Mesodermal cell (in vitro differentiated cells): ENCODE results near the gene TUBE1.

ENCODE experiments used
- H3K27ac ChIP-seq: 2 replicates; pipeline ENCODE4 v1.7.0; 2013; ENCODE audit warnings: mild to moderate bottlenecking, low read depth, low read length, moderate library complexity; ENCODE audit not compliant: severe bottlenecking
- H3K36me3 ChIP-seq: 2 replicates; pipeline ENCODE4 v1.7.1; 2013; ENCODE audit warnings: mild to moderate bottlenecking, low read length, moderate library complexity; ENCODE audit not compliant: control insufficient read depth, insufficient read depth
- H3K4me1 ChIP-seq: one replicate; pipeline ENCODE4 v1.7.1; 2013; ENCODE audit warnings: mild to moderate bottlenecking, low read length; ENCODE audit not compliant: insufficient read depth, control insufficient read depth, poor library complexity, severe bottlenecking
- H3K4me3 ChIP-seq: 2 replicates; pipeline ENCODE4 v1.7.0; 2013; ENCODE audit warnings: low read length, control low read depth, mild to moderate bottlenecking; ENCODE audit not compliant: insufficient read depth, poor library complexity, severe bottlenecking; ENCODE audit errors: extremely low read depth
- H3K9me3 ChIP-seq: 2 replicates; pipeline ENCODE4 v1.7.1; 2013; ENCODE audit warnings: mild to moderate bottlenecking, low read length, moderate library complexity; ENCODE audit not compliant: control insufficient read depth
- WGBS, 2 experiments: methylation state at CpG; one replicate each; pipeline ENCODE4 v1.1.5; 2013; ENCODE audit warnings: missing lambda C conversion rate in 2 of 2; ENCODE audit not compliant: insufficient coverage in 2 of 2; 5-methylcytosine and 5-hydroxymethylcytosine counted together

TUBE1 gene

DNA sequence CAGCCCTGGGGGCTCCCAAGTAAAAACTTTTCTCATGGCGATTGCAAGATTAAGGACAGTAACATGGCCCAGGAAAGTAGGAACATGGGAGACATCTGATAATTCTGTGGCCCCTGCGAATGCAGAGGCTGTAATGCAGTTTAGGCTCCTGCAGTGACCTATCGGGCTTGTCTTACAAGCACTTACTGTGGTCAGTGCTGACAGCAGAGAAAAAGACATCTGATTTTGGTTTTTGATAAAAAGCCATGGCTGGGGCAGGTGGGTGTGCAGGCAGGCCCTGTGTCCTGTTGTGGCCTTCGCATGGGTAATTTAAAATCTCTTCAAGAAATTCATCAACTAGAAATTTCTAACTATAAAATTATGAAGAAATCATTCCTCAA lies 52.7 kb downstream of the TUBE1 start:
- Histone ChIP-seq H3K4me3 (no peak overlapping the region), H3K36me3 (no peaks in the 10 kb centered on the region), H3K9me3 (no peaks in the 10 kb centered on the region), H3K27ac (no peak overlapping the region), H3K4me1 (peaks cover 19% of the 10 kb centered on the region)
- 89 to 90% methylated on average over 3 of the region's 4 CpGs for WGBS, 2 experiments

DNA sequence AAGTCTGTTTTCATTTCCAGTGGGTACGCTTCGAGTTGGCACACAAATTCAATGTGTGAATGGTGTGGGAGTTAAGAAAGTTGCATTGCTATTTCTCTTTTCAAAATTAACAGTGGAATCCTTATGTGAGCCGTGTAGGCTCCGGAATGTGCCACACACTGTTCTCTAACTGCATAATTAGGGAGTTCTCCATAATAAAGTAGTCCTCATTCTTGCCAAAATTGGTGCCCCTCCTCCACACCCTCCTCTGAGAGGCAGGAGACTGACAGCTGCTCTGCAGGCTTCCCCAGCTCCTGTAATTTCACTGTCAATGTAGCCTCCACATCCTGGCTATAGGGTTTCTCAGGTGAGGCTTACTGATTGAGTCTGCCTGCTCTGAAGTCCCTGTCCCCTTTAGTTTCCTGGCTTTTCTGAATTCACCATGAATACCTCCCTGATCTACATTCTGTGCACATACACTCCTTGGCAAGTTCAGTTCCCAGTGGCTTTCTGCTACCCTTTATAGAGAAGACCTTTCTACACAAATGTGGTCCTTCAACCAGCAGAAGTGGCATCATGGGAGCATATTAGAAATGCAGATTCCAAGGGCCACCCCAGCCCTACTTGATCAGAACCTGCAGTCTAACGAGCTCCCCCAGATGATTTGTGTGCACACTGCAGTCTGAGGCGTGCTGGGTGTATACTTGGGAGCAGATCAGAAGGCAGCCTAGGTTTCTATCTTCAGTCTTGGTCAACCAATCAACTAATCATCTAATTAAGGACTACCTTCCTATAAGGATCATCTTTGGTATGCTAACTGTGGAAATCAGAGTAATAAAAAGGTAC lies 53.3 kb downstream of the TUBE1 start:
- Histone ChIP-seq H3K4me1 (peaks cover 15% of the 10 kb centered on the region), H3K4me3 (no peak overlapping the region), H3K36me3 (no peaks in the 10 kb centered on the region), H3K9me3 (no peaks in the 10 kb centered on the region), H3K27ac (no peak overlapping the region)
- 61 to 68% methylated on average over 2 to 3 of the region's 6 CpGs for WGBS, 2 experiments

- Histone ChIP-seq H3K4me1 (peaks cover 3% of the 10 kb centered on the region), H3K9me3 (no peaks in the 10 kb centered on the region), H3K36me3 (no peaks in the 10 kb centered on the region), H3K4me3 (no peak overlapping the region), H3K27ac (no peak overlapping the region)
- 74 to 83% methylated on average over 3 to 6 of the region's 6 CpGs for WGBS, 2 experiments
Observed at GRCh38 chr6:112032728-112033127, 54.6 kb downstream of the TUBE1 start.

- no peaks in the 10 kb centered on the region for H3K4me1 ChIP-seq
- H3K4me3 ChIP-seq = no peak overlapping the region
- H3K9me3 ChIP-seq = no peaks in the 10 kb centered on the region
- whole genome bisulfite sequencing, 2 experiments = 90 to 95% methylated on average over 4 of the region's 6 CpGs
- no peaks in the 10 kb centered on the region for H3K36me3 ChIP-seq
- H3K27ac ChIP-seq = no peak overlapping the region
Observed at GRCh38 chr6:112031960-112032359, 55.3 kb downstream of the TUBE1 start.

- 83% methylated on average over 2 of the region's 3 CpGs; no CpG with 5 or more reads in 1 of the 2 experiments for WGBS, 2 experiments
- Histone ChIP-seq H3K9me3 (no peaks in the 10 kb centered on the region), H3K27ac (no peak overlapping the region), H3K36me3 (no peaks in the 10 kb centered on the region), H3K4me3 (no peak overlapping the region), H3K4me1 (no peaks in the 10 kb centered on the region)
Observed at GRCh38 chr6:112030961-112031660, 56.2 kb downstream of the TUBE1 start.

DNA sequence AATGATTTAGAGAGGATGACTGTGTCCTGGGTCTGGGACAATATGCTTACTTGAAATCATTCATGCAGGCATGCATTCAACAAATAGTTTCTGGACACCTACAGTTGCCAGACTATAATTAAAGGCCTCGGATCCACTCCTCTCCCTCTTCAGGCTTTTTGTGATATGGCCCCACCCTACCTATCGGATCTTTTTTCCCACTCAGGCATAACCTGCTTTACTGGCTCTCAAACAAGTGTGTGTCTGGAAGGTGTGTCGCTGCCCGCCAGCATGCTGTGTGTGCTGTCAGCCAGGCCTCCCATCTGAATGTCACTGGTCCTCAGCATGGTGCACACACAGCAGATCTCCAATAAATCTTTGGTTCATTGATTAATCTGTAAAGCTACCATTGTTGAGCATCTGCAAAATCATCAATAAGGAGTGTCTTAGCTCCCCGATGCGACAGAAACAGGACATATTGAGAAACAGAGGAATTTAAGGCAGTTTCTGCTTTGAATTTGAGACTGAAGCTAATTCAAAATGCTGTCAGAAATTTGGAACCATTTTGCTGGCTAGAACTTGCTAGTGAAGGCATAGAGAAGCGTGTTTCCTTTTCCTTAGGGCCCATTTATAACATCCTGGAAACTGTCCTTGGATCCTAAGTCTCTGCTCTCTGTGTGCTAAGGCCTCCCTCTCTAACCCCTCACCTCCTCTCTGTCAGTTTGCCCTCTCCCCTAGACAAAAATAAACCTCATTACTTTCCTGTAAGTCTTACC lies 56.9 kb downstream of the TUBE1 start:
- no peak overlapping the region for H3K4me3 ChIP-seq
- no peaks in the 10 kb centered on the region for H3K4me1 ChIP-seq
- WGBS, 2 experiments = 89 to 95% methylated on average over 6 of the region's 7 CpGs
- no peaks in the 10 kb centered on the region for H3K9me3 ChIP-seq
- no peaks in the 10 kb centered on the region for H3K36me3 ChIP-seq
- H3K27ac ChIP-seq = no peak overlapping the region

DNA sequence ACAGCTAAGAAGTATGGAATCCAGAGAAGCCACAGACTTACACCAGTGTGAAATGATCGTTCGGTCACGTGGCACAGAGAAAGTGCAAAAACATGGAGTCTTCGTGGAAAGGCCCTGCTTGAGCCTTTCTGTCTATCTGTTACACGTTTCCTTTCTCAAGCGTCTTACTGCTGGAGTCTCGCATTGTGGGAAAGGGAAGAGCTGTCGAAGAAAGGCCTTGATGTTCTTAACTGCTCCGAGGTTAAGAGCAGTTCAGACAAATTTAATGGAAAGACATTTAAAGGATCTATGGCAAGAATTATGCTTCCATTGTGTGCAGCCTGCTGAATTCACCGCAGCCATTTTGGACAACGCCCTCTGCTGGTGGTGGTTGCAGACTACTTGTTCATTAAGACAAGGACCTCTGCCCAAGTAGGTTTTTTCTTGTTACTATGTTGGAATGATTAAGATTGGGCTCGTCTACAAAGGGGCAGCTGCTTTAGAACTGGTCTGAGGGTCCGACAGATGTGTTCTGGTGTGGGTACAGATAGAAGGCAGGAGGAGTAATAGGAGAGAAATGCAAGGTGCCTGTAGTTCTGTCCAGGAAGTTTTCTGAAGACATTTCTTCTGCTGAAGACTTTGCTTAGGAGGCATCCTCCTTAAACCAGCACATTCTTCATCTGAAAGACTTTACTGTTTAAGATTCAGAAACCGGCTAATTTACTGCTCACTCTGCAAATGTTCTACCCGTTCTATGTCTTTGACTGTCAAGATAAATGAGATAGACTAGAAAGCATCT lies 58.0 kb downstream of the TUBE1 start:
- Histone ChIP-seq H3K4me1 (no peaks in the 10 kb centered on the region), H3K4me3 (no peak overlapping the region), H3K27ac (no peak overlapping the region), H3K9me3 (peaks cover 1% of the 10 kb centered on the region), H3K36me3 (no peaks in the 10 kb centered on the region)
- WGBS, 2 experiments = 65% methylated on average over 12 to 15 of the region's 15 CpGs

DNA sequence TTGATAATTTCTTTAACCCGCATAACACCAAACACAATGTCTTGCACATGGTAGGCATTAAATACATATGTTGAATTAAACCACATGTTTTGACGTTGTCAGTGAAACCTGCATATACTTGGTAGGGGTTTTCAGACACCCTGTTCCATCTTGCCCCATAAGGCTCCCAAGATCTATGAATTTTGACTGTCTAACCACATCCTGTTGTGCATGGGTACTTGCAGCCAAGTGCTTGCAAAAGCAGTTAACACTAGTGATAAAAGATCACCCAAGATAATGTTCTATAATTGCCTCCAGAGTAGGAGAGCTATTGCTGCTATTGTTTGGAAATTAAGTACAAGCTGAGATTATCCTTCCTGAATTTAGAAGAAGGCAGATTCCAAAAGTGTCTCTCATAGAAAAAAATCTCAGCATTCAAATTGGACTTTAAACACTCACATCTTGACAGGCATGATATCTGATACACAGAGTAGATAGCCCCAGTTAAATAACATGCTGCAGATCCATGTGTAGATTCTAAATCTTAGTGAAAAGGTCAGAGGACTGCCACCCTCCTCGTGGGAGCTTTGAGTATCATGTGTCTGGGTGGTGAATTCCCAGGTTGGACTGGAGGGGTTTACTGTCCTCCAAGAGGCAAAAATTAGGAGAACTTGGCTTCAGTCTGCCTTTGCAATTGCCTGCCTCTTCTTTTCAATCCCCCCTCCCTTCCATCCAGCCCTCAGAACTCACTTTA lies 59.2 kb downstream of the TUBE1 start:
- no peaks in the 10 kb centered on the region for H3K4me1 ChIP-seq
- H3K4me3 ChIP-seq = no peak overlapping the region
- H3K27ac ChIP-seq = no peak overlapping the region
- 80% methylated on average over 1 of the region's 3 CpGs; no CpG with 5 or more reads in 1 of the 2 experiments for WGBS, 2 experiments
- peaks cover 10% of the 10 kb centered on the region for H3K9me3 ChIP-seq
- H3K36me3 ChIP-seq = no peaks in the 10 kb centered on the region

- Histone ChIP-seq H3K9me3 (peaks cover 10% of the 10 kb centered on the region), H3K4me3 (no peak overlapping the region), H3K4me1 (no peaks in the 10 kb centered on the region), H3K27ac (no peak overlapping the region), H3K36me3 (no peaks in the 10 kb centered on the region)
- 86 to 100% methylated on average over 3 of the region's 4 CpGs for WGBS, 2 experiments
Observed at GRCh38 chr6:112026933-112027332, 60.3 kb downstream of the TUBE1 start.

DNA sequence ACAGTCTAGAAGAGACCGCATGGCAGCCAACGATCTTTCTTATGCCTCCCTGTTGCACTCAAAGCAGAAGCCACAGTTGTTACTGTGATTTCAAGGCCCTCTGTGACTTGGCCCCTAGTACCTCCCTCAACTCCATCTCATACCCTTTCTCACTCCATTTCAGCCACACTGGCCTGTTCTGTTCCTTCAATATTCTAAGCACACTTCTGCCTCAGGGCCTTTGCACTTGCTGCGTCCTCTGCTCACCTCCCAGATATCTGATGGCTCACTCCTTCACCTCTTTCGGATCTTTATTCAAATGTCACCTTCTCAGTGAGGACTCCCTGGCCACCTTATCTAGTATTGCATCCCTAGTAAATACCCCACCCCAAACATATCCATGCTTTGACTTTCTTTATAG lies 62.8 kb downstream of the TUBE1 start:
- H3K9me3 ChIP-seq = peaks cover 10% of the 10 kb centered on the region
- H3K27ac ChIP-seq = no peak overlapping the region
- 93 to 94% methylated on average over 4 of the region's 4 CpGs for WGBS, 2 experiments
- no peaks in the 10 kb centered on the region for H3K36me3 ChIP-seq
- H3K4me3 ChIP-seq = no peak overlapping the region
- H3K4me1 ChIP-seq = no peaks in the 10 kb centered on the region
